Osteocyte (in vitro differentiated cells): ENCODE measurements around the gene DISP3. TPM values are rescaled to one million over a fixed set of nuclear protein-coding genes. Genes with fewer than 3 reads are reported as not detected.

Source experiments
- DNase-seq: peaks from one replicate; pipeline ENCODE4 v3.0.0; 2021; ENCODE audit warnings: mixed read lengths; ENCODE audit not compliant: unreplicated experiment; ENCODE audit errors: extremely low spot score
- H3K27ac Mint-ChIP-seq: one replicate; pipeline ENCODE4 v1.8.0; 2021; ENCODE audit warnings: mild to moderate bottlenecking, mixed read lengths; ENCODE audit not compliant: unreplicated experiment
- H3K27me3 Mint-ChIP-seq: one replicate; pipeline ENCODE4 v1.8.0; 2021; ENCODE audit warnings: mixed read lengths; ENCODE audit not compliant: unreplicated experiment
- H3K36me3 Mint-ChIP-seq: one replicate; pipeline ENCODE4 v1.8.0; 2021; ENCODE audit warnings: mixed read lengths; ENCODE audit not compliant: unreplicated experiment
- H3K4me1 Mint-ChIP-seq: one replicate; pipeline ENCODE4 v1.8.0; 2021; ENCODE audit warnings: mixed read lengths; ENCODE audit not compliant: unreplicated experiment
- H3K4me3 Mint-ChIP-seq: one replicate; pipeline ENCODE4 v1.8.0; 2021; ENCODE audit warnings: mild to moderate bottlenecking, moderate library complexity, mixed read lengths; ENCODE audit not compliant: unreplicated experiment
- H3K9me3 Mint-ChIP-seq: one replicate; pipeline ENCODE4 v1.8.0; 2021; ENCODE audit warnings: mixed read lengths; ENCODE audit not compliant: unreplicated experiment
- CTCF ChIP-seq: fragments of 200-600 bp; sonication (generic); IDR thresholded peaks from 2 replicates; pipeline ENCODE4 v1.5.0; 2021; ENCODE audit warnings: antibody characterized with exemption, mild to moderate bottlenecking, moderate library complexity
- total RNA-seq: library from RNA; stranded (reverse); gene quantifications from 2 replicates; pipeline ENCODE4 v1.2.1, GENCODE V29; 2021

Gene DISP3
- total RNA-seq, 1 donor from 2014 or later: 0.43 TPM

GRCh38 chr1:11443043-11443442, 35.9 kb upstream of the DISP3 start:
- Mint-ChIP-seq H3K9me3 (no peaks in the 10 kb centered on the region), H3K27me3 (peaks cover 15% of the 10 kb centered on the region), H3K4me3 (no peak overlapping the region), H3K36me3 (no peaks in the 10 kb centered on the region), H3K4me1 (no peaks in the 10 kb centered on the region), H3K27ac (no peak overlapping the region)
- DNase-seq: no peak
- no peak for TF ChIP-seq CTCF

GRCh38 chr1:11443961-11444658, 34.8 kb upstream of the DISP3 start:
- Mint-ChIP-seq H3K9me3 (no peaks in the 10 kb centered on the region), H3K4me3 (no peak overlapping the region), H3K36me3 (no peaks in the 10 kb centered on the region), H3K27ac (no peak overlapping the region), H3K4me1 (no peaks in the 10 kb centered on the region), H3K27me3 (peaks cover 13% of the 10 kb centered on the region)
- TF ChIP-seq CTCF: no peak
- no peak for DNase-seq

- no peaks in the 10 kb centered on the region for H3K36me3 Mint-ChIP-seq
- no peak for TF ChIP-seq CTCF
- no peaks in the 10 kb centered on the region for H3K9me3 Mint-ChIP-seq
- H3K4me3 Mint-ChIP-seq: no peak overlapping the region
- H3K27me3 Mint-ChIP-seq: peaks cover 11% of the 10 kb centered on the region
- no peak overlapping the region for H3K27ac Mint-ChIP-seq
- DNase-seq: no peak
- no peaks in the 10 kb centered on the region for H3K4me1 Mint-ChIP-seq
Observed at GRCh38 chr1:11444907-11445306, 34.0 kb upstream of the DISP3 start.

GRCh38 chr1:11447903-11448302, 31.1 kb upstream of the DISP3 start:
- no peaks in the 10 kb centered on the region for H3K4me1 Mint-ChIP-seq
- H3K9me3 Mint-ChIP-seq: no peaks in the 10 kb centered on the region
- no peak overlapping the region for H3K4me3 Mint-ChIP-seq
- H3K27ac Mint-ChIP-seq: no peak overlapping the region
- DNase-seq: no peak
- TF ChIP-seq CTCF: no peak
- no peaks in the 10 kb centered on the region for H3K36me3 Mint-ChIP-seq
- H3K27me3 Mint-ChIP-seq: peaks cover 3% of the 10 kb centered on the region

- no peak for DNase-seq
- Mint-ChIP-seq H3K9me3 (no peaks in the 10 kb centered on the region), H3K27ac (no peak overlapping the region), H3K27me3 (peaks cover 3% of the 10 kb centered on the region), H3K4me1 (no peaks in the 10 kb centered on the region), H3K4me3 (no peak overlapping the region), H3K36me3 (no peaks in the 10 kb centered on the region)
- no peak for TF ChIP-seq CTCF
Observed at GRCh38 chr1:11448373-11449099, 30.4 kb upstream of the DISP3 start.
